ENCODE measurements around the gene EFCAB6.

EFCAB6 gene

GRCh38 chr22:43511276-43511910, 300.7 kb downstream of the EFCAB6 start:
- TF ChIP-seq, protein P1, sequence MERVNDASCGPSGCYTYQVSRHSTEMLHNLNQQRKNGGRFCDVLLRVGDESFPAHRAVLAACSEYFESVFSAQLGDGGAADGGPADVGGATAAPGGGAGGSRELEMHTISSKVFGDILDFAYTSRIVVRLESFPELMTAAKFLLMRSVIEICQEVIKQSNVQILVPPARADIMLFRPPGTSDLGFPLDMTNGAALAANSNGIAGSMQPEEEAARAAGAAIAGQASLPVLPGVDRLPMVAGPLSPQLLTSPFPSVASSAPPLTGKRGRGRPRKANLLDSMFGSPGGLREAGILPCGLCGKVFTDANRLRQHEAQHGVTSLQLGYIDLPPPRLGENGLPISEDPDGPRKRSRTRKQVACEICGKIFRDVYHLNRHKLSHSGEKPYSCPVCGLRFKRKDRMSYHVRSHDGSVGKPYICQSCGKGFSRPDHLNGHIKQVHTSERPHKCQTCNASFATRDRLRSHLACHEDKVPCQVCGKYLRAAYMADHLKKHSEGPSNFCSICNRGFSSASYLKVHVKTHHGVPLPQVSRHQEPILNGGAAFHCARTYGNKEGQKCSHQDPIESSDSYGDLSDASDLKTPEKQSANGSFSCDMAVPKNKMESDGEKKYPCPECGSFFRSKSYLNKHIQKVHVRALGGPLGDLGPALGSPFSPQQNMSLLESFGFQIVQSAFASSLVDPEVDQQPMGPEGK (CRISPR knock-in tag; IDR thresholded peaks at IDR 0.05; ENCODE audit: borderline replicate concordance): no peak
- no peak for TF ChIP-seq SNAI2 (CRISPR knock-in tag; IDR thresholded peaks at IDR 0.05)
- TF ChIP-seq, protein P2, sequence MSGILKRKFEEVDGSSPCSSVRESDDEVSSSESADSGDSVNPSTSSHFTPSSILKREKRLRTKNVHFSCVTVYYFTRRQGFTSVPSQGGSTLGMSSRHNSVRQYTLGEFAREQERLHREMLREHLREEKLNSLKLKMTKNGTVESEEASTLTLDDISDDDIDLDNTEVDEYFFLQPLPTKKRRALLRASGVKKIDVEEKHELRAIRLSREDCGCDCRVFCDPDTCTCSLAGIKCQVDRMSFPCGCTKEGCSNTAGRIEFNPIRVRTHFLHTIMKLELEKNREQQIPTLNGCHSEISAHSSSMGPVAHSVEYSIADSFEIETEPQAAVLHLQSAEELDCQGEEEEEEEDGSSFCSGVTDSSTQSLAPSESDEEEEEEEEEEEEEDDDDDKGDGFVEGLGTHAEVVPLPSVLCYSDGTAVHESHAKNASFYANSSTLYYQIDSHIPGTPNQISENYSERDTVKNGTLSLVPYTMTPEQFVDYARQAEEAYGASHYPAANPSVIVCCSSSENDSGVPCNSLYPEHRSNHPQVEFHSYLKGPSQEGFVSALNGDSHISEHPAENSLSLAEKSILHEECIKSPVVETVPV (CRISPR knock-in tag; IDR thresholded peaks at IDR 0.05): no peak
- no peak for TF ChIP-seq PPARA (CRISPR knock-in tag; IDR thresholded peaks at IDR 0.05; ENCODE audit: borderline replicate concordance)
- TF ChIP-seq ARNTL (CRISPR knock-in tag; IDR thresholded peaks at IDR 0.05; ENCODE audit: borderline replicate concordance, low read depth): no peak
- TF ChIP-seq CSDC2 (CRISPR knock-in tag; IDR thresholded peaks at IDR 0.05): no peak
- no peak for ATAC-seq

DNA sequence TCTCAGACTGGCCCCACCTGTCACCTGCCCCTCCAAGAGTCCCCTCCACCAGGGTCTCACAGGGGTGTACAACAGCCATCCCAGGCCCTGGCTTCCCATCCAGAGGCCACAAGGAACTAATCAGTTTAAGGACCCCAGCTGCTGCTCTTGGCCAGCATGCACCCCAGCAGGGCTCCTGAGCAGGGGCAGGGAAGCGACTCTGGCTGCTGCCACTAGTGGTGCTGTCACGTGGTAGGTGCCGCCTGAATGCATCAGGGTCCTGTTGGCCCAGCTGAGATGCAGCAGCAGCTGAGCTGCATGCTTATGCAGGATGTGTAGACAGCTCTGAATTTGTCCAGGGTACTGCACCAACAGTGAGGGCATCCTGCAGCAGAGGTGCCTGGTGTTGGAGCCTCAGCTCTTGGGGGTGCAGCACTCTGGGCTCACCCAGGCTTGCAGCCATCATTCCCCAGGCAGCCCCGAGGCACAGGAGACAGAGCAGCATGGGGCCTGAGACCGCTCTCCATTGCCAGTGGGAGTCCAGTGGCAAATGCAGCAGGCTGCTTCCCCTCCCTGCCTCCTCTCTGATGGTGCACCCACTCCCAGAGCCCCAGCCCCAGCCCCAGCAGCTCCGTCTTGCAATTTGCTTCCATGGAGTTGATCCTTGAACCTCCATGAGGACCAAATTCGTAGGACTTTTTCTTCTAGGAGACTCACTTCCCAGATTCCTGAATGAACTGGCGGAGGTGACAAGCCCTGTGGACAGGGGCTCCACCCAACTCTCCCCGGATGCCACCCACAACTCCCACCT, 301.6 kb downstream of the EFCAB6 start:
- no peak for ATAC-seq
- no peak for TF ChIP-seq ZNF70 (CRISPR knock-in tag; IDR thresholded peaks at IDR 0.05)
- no peak for TF ChIP-seq SNAI2 (CRISPR knock-in tag; IDR thresholded peaks at IDR 0.05)
- no peak for TF ChIP-seq BACH2 (CRISPR knock-in tag; IDR thresholded peaks at IDR 0.05; ENCODE audit: borderline replicate concordance)
- no peak for TF ChIP-seq ZNF8 (CRISPR knock-in tag; IDR thresholded peaks at IDR 0.05)
- TF ChIP-seq, protein P1 (CRISPR knock-in tag; IDR thresholded peaks at IDR 0.05; ENCODE audit: borderline replicate concordance): no peak
- no peak for TF ChIP-seq ESRRG (CRISPR knock-in tag; IDR thresholded peaks at IDR 0.05)
- TF ChIP-seq TOX (CRISPR knock-in tag; IDR thresholded peaks at IDR 0.05; ENCODE audit: borderline replicate concordance): no peak
- no peak for TF ChIP-seq PPARA (CRISPR knock-in tag; IDR thresholded peaks at IDR 0.05; ENCODE audit: borderline replicate concordance)
- no peak for TF ChIP-seq OSR1 (CRISPR knock-in tag; IDR thresholded peaks at IDR 0.05)
- no peak for TF ChIP-seq ARNTL (CRISPR knock-in tag; IDR thresholded peaks at IDR 0.05; ENCODE audit: borderline replicate concordance, low read depth)
- no peak for TF ChIP-seq CSDC2 (CRISPR knock-in tag; IDR thresholded peaks at IDR 0.05)
- no peak for TF ChIP-seq GLIS3 (CRISPR knock-in tag; IDR thresholded peaks at IDR 0.05)
- TF ChIP-seq ZFP30 (CRISPR knock-in tag; IDR thresholded peaks at IDR 0.05): no peak
- TF ChIP-seq ZNF565 (CRISPR knock-in tag; conservative IDR thresholded peaks at IDR 0.05; ENCODE audit: low read depth): no peak
- TF ChIP-seq TCF4 (CRISPR knock-in tag; IDR thresholded peaks at IDR 0.05; ENCODE audit: borderline replicate concordance): no peak
- no peak for TF ChIP-seq CREB5 (CRISPR knock-in tag; IDR thresholded peaks at IDR 0.05; ENCODE audit: low read depth)
- no peak for TF ChIP-seq TSHZ2 (CRISPR knock-in tag; IDR thresholded peaks at IDR 0.05)
- no peak for TF ChIP-seq RARB (CRISPR knock-in tag; IDR thresholded peaks at IDR 0.05)

DNA sequence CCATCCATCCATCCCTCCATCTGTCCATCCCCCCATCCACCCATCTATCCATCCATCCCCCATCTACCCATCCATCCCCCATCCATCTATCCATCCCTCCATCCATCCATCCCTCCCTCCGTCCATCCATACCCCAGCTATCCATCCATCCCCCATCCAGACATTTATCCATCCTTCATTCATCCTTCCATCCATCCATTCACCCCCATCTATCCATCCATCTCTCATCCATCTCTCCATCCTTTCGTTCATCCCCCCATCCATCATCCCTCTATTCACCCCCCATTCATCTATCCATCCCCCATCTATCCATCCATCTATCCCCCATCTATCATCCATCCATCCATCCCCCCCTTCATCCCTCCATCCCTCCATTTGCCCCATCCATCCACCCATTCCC, 302.8 kb downstream of the EFCAB6 start:
- ATAC-seq: no peak
- TF ChIP-seq TSHZ2 (CRISPR knock-in tag; IDR thresholded peaks at IDR 0.05) (no peak), ZFP30 (CRISPR knock-in tag; IDR thresholded peaks at IDR 0.05) (no peak), ZNF565 (CRISPR knock-in tag; conservative IDR thresholded peaks at IDR 0.05; ENCODE audit: low read depth) (no peak), ZNF70 (CRISPR knock-in tag; IDR thresholded peaks at IDR 0.05) (no peak), GLIS3 (CRISPR knock-in tag; IDR thresholded peaks at IDR 0.05) (no peak), TOX (CRISPR knock-in tag; IDR thresholded peaks at IDR 0.05; ENCODE audit: borderline replicate concordance) (no peak), ZC3H10 (CRISPR knock-in tag; IDR thresholded peaks at IDR 0.05) (no peak)
- TF ChIP-seq, protein P2 (CRISPR knock-in tag; IDR thresholded peaks at IDR 0.05): no peak

Measured in SK-N-SH treated with all-trans-retinoic acid at 6 μM for 48 hours (cell line).